ENCODE measurements around the gene PRDM16. TPM values are rescaled to one million over a fixed set of nuclear protein-coding genes. Genes with fewer than 3 reads are reported as not detected.

Gene PRDM16
- total RNA-seq, 1 donor from 2014 or later = 18.3 TPM

DNA sequence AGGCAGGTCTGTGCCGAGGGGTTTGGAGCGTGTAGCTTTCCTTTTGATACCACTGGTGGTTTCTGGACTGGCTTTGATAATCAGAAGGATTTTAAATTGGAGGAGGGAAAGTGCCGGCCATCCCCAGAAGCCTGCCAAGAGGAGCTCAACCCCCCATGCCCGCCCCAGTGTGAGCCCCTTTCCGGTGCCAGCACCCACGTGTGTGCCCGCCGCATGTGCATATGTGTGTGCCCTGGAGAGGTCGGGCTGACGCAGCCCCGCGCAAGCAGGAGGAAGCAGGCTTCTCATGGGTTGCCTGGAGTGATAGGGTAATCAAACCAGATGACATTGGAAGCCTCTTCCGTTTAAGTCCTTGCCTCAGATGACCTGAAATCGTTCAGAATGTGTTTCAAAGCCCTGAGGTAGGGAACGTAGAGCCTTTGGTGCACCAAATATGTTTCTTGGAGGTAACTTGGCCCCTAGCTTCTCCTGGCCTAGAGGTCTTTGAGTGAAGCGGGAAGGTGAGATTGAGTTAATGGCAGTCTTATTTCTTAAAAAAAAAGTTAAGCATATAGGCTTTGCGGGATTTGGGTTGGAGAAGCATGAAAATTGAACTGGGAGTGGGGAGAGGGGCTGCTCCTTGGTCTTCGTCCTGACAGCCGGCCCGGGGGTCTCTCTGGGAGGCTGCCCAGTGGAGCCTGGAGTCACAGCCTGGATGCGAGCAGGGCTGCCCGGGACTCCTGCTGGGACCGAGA lies 351.4 kb downstream of the PRDM16 start:
- no peak overlapping the region for H3K4me3 Mint-ChIP-seq (ENCODE audit: unreplicated experiment)
- peaks cover 19% of the 10 kb centered on the region for H3K4me1 Mint-ChIP-seq (ENCODE audit: low read depth)
- H3K27me3 Mint-ChIP-seq (ENCODE audit: low read depth) = no peaks in the 10 kb centered on the region
- no peaks in the 10 kb centered on the region for H3K9me3 Mint-ChIP-seq (ENCODE audit: low read depth)
- no peak overlapping the region for H3K27ac Mint-ChIP-seq (ENCODE audit: unreplicated experiment)
- DNase-seq (ENCODE audit: low spot score) = no peak
- TF ChIP-seq CTCF (IDR thresholded peaks at IDR 0.05) = no peak
- peaks cover 16% of the 10 kb centered on the region for H3K36me3 Mint-ChIP-seq (ENCODE audit: low read depth)

- Mint-ChIP-seq H3K36me3 (ENCODE audit: low read depth) (peaks cover 17% of the 10 kb centered on the region), H3K27me3 (ENCODE audit: low read depth) (no peaks in the 10 kb centered on the region), H3K4me1 (ENCODE audit: low read depth) (peaks cover 19% of the 10 kb centered on the region), H3K9me3 (ENCODE audit: low read depth) (no peaks in the 10 kb centered on the region), H3K27ac (ENCODE audit: unreplicated experiment) (no peak overlapping the region), H3K4me3 (ENCODE audit: unreplicated experiment) (no peak overlapping the region)
- DNase-seq (ENCODE audit: low spot score) = no peak
- TF ChIP-seq CTCF (IDR thresholded peaks at IDR 0.05) = no peak
Observed at GRCh38 chr1:3422638-3423037, 353.6 kb downstream of the PRDM16 start.

DNA sequence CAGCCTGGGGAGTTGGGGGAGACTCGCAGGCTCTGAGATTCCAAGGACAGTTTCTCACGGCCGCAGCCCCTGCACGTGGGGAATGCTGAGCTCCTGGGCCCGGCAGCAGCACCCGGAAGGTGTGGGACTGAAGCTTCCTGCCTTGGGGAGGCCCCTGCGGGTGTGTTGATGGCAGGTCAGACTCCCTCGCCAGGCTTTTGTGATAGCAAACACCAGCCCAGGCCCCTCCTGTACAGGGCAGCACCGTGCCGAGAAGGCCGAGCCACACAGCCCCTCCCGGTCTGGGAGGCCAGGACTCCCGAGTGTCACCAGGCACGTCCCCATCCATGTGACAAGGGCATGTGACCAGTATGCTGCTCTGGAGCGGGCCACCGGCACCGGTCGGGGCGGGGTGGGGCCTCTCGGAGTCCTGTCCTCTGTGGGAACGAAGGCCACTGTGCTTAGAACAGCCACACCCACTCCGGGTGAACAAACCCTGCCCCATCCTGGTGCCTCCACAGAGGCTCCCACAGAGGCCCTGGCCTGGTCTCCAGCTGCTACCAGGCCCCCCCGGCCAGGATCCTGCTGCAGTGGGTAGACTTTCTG lies 354.3 kb downstream of the PRDM16 start:
- H3K9me3 Mint-ChIP-seq (ENCODE audit: low read depth) = no peaks in the 10 kb centered on the region
- no peak for TF ChIP-seq CTCF (IDR thresholded peaks at IDR 0.05)
- no peak for DNase-seq (ENCODE audit: low spot score)
- H3K36me3 Mint-ChIP-seq (ENCODE audit: low read depth) = peaks cover 17% of the 10 kb centered on the region
- no peaks in the 10 kb centered on the region for H3K27me3 Mint-ChIP-seq (ENCODE audit: low read depth)
- H3K4me1 Mint-ChIP-seq (ENCODE audit: low read depth) = peaks cover 19% of the 10 kb centered on the region
- no peak overlapping the region for H3K4me3 Mint-ChIP-seq (ENCODE audit: unreplicated experiment)
- no peak overlapping the region for H3K27ac Mint-ChIP-seq (ENCODE audit: unreplicated experiment)

DNA sequence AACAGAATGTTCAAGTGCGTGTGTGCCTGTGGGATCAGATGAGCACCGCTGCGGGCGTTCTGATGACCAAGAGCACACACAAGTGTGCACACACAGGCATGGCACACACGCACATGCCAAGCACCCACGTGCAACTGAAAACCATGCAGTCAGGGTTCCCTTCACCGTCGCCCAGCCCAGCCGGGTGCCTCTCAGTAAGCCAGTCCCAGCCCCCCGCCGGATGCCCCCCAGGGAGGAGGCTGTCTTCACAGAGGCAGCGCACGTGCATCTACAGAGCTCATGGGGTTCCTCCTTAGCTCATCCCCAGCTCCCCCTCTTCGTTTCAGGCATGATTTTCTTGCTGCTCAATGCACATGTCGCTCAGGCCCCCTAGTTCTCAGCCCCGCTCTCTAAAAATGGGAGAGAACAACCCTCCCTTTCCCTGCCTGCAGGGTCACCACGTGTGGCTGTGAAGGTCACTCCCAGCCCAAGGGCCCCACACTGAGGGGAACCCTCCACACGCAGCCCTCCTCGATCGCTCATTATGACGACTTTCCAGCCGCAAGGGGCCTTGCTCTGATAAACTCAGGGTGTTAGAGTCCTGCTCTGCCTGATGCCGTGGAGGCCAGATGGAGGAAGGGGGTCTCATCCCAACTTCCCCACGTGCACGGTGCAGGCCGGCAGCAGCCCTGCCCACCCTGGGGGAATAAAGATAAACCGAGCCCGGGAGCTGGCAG lies 355.1 kb downstream of the PRDM16 start:
- Mint-ChIP-seq H3K27me3 (ENCODE audit: low read depth) (no peaks in the 10 kb centered on the region), H3K27ac (ENCODE audit: unreplicated experiment) (no peak overlapping the region), H3K4me3 (ENCODE audit: unreplicated experiment) (no peak overlapping the region), H3K9me3 (ENCODE audit: low read depth) (no peaks in the 10 kb centered on the region), H3K36me3 (ENCODE audit: low read depth) (peaks cover 17% of the 10 kb centered on the region), H3K4me1 (ENCODE audit: low read depth) (peaks cover 19% of the 10 kb centered on the region)
- no peak for TF ChIP-seq CTCF (IDR thresholded peaks at IDR 0.05)
- peak; percentile 57 for DNase-seq (ENCODE audit: low spot score)

DNA sequence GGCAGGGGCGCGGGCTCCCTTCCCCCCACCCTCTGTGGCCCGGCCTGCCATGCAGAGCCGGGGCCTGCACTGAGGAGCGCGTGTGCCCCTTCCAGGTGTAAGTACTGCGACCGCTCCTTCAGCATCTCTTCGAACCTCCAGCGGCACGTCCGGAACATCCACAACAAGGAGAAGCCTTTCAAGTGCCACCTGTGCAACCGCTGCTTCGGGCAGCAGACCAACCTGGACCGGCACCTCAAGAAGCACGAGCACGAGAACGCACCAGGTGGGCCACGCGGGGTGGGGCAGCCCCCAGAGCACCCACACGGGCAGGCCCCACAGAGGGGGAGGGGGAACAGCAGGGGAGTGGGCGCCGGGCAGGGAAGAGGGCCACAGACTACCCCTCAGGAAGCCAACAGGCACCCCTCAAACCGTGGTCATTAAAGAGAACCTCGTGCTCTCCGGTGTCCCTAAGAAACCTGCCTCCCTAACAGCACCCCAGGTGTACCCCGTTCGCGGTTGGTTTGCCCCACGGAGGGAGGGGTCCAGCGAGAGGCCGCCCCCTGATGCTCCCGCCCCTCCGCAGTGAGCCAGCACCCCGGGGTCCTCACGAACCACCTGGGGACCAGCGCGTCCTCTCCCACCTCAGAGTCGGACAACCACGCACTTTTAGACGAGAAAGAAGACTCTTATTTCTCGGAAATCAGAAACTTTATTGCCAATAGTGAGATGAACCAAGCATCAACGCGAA lies 356.6 kb downstream of the PRDM16 start:
- Mint-ChIP-seq H3K9me3 (ENCODE audit: low read depth) (no peaks in the 10 kb centered on the region), H3K4me1 (ENCODE audit: low read depth) (peaks cover 11% of the 10 kb centered on the region), H3K36me3 (ENCODE audit: low read depth) (peaks cover 7% of the 10 kb centered on the region), H3K27ac (ENCODE audit: unreplicated experiment) (no peak overlapping the region), H3K4me3 (ENCODE audit: unreplicated experiment) (no peak overlapping the region), H3K27me3 (ENCODE audit: low read depth) (no peaks in the 10 kb centered on the region)
- TF ChIP-seq CTCF (IDR thresholded peaks at IDR 0.05) = no peak
- DNase-seq (ENCODE audit: low spot score) = peak; percentile 88
